ENCODE results near the gene HSH2D.
"Not testable (repeated sequence)": the region's sequence is repeated elsewhere in the genome, so short reads cannot be mapped to it uniquely, and the experiment has no call there.

HSH2D gene, protein sequence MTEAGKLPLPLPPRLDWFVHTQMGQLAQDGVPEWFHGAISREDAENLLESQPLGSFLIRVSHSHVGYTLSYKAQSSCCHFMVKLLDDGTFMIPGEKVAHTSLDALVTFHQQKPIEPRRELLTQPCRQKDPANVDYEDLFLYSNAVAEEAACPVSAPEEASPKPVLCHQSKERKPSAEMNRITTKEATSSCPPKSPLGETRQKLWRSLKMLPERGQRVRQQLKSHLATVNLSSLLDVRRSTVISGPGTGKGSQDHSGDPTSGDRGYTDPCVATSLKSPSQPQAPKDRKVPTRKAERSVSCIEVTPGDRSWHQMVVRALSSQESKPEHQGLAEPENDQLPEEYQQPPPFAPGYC

DNA sequence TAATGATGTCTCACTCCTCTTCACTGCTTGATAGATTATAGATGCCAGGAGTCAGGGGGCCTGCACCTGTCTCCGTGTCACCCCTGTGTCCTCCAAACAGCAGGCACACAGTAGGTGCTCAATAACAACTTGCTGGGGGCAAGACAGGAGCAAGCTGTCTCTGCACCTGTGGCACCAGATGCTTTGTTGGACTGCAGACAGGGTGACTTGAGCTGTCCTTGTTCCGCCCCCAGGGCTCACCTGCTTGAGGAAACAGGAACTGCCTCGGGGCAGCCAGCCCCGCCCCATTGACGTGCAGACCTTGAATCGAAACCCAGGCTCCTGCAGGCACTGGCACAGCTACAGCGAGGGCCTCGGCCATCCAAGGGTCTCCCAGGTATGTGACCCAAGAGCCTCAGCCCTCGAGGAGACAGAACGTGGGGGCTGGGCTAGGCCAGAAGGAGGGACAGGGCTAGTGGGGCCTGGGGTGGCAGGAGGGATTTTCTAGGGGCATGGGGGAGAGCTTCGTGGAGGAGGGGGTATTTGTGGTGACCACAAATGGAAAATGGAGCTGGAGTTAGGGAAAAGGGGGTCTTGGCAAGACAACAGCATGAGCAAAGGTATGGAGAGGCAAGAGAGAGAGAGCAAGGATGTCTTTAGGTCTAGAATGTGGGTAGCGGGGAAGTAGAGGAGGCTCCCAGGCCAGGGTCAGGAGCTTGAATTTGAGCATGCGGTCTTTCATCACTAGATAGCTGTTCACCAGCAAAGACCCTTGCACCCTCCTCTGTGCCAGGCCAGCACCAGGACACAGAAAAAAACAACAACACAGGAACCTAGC lies at the start of gene HSH2D:
Gene HSH2D, plus strand, starts transcription at position 287 of the 817 bp plus-strand sequence. CDS start 5,066 bp downstream, outside the sequence.
- no peak for DNase-seq

DNA sequence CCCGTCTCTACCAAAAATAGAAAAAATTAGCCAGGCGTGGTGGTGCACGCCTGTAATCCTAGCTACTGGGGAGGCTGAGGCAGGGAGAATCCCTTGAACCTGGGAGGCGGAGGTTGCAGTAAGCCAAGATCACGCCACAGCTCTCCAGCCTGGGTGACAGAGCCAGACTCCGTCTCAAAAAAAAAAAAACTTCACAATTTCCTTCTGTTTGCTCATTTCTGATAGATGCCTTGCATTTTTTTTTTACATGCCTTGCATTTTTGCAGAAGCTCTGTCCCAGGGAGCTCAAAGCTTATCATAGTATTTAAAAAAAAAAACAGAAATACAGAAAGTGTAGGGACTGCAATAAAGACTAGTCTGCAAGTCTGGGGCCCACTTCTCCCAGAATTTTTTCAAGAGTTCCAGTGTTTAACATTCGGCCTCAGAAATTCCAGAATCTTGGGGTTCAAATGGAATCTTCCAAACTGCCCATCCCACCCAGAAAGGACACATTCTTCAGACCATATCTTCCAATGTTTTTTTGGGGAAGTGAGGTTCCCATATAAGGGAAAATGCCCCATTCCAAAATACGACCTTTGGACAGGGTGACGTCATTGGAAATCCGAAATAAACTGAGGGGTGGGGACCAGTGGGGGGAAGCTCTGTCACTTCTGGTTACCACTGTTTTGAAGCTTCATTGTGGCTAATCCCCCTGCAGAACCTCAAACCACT lies 49.0 kb upstream of the HSH2D start:
- DNase-seq = no peak

DNA sequence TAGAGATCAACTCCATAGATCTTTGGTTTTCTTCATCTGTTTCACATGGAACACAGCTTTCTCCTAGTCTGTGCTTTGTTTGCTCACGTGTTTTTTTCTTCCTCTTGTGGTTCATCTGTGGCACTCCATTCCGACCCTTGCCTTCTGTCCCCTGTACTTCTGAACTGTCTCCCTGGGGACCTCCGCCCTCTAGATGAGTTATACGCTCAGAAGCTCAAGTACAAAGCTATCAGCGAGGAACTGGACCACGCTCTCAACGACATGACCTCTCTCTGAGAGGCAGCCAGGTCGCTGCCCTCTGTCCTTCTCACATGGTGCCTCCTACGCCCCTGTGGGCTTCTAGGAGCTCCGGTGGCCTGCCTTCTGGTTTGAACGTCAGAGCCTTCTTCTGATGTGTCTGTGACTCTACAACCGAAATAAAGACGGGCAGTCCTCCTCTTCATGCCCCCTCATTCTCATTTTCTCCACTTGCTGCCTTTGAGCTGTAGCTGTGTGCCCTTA lies 48.4 kb upstream of the HSH2D start:
- no peak for DNase-seq

DNA sequence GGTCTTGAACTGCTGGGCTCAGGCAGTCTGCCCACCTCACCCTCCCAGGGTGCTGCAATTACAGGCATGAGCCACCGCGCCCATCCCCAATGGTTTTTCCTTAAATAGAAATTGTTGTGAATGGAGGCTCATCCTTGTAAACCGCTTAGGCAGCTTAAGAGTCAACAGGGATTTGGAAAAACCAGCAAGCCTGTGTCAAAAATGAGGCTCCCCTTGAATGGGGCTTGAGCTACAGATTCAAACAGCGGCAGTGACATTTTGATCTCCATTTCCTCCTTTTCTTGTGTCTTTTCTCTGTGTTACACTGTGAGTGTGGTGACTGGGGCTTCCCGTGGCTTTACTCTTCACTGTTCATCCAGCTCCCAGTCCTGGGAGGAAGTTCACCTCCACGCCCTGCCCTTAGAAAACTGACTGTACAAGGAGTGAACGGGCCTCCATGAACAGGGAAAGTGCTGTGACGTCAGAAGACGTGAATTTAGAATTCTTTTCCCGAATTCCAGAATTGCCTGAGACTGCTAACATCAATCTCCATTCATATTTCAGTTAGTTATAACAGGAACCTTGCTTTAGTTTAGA lies 47.1 kb upstream of the HSH2D start:
- DNase-seq = no peak

DNA sequence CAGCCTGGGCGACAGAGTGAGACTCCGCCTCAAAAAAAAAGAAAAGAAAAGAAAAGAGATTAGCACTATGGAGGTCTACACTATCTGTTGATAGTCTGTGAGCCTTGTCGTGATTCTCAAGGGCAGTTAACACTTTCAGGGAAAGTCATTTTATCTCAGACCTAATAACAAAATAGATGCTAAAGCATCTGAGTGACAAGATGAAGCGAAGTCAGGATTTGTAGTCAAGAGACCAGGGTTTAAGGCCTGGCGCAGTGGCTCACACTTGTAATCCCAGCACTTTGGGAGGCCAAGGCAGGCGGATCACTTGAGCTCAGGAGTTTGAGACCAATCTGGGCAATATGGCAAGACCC lies 45.1 kb upstream of the HSH2D start:
- no peak for DNase-seq

DNA sequence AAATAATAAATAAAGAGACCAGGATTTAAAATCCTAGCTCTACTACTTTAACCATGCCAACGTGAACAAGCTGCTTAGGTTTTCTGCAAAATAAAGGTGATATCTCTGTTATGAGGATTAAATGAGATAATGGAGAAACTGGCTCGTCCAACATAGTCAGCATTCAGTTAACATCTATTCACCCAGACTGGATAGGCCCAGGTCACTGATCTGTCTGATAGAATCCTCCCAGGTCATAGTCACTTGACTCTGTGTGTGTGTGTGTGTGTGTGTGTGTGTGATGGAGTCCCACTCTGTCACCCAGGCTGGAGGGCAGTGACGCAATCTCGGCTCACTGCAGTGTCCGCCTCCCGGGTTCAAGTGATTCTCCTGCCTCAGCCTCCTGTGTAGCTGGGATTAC lies 44.7 kb upstream of the HSH2D start:
- no peak for DNase-seq

DNA sequence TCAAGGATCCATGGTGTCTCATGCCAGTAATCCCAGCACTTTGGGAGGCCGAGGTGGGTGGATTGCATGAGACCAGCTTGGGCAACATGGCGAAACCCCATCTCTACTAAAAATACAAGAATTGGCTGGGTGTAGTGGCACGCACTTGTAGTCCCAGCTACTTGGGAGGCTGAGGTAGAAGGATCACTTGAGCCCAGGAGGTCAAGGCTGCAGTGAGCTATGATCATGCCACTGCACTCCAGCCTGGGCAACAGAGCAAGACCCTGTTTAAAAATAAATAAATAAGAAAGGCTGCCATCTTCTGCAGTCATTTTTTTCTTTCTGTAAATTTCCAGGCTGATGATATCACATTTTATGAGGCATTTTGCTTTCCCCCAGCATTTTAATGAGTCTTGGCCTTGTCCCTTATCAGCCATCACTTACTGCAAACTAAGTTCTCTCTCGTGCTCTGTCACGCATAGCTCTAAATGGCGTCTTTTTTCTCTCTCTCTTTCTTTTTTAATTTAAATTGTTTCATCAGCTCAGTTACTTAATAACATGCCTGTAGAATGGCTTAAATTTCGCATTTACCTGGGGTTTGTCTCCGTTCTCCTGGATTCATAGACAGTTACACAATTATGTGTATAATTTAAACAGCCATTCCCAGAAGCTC lies 44.0 kb upstream of the HSH2D start:
- not testable (repeated sequence) for DNase-seq

DNA sequence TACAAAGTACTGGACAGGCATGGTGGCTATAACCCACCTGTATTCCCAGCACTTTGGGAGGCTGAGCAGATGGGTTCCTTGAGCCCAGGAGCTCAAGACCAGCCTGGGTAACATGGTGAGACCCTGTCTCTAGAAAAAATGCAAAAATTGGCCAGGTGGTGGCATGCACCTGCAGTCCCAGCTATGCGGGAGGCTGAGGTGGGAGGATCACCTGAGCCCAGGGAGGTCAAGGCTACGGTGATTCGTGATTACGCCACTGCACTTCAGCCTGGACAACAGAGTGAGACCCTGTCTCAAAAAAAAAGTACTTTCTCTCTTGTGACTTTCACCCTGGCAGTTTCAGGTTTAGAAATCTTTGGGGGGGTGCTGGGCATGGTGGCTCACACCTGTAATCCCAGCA lies 43.0 kb upstream of the HSH2D start:
- DNase-seq = no peak

DNA sequence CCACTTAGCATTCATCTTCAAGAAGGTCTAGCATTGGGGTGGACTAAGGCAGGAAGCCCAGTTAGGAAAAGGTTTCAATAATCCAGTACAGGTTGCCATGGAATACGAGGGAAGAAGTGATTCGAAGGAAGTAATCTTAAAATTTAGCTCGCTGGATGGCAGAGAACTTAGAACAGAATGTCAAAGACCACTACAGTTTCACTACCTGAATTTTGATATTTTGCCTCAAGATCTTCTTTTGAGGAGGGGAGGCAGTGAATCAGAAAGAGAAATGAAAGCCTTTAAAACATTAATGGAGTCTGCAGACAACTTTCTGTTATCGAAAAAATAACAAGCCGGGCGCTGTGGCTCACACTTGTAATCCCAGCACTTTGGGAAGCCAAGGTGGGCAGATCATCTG lies 38.8 kb upstream of the HSH2D start:
- no peak for DNase-seq

DNA sequence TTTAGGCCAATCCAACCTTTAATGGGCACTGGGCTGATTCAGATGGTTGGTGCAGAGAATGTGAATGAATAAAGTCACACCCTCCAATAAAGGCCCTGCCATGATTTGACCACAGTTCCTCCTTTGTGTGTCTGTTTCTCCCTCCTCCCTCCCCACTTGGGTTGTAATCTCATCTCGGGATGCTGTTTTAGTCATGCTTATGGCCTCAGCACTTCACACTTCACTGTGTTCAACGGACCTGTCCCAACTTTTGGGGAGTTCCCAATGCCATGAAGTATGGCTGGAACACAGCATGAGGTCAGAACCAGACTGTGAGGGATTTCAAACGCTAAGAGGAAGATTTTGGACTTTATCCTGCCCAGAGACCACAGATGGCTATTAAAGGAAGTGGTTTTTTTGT lies 37.4 kb upstream of the HSH2D start:
- no peak for DNase-seq

DNA sequence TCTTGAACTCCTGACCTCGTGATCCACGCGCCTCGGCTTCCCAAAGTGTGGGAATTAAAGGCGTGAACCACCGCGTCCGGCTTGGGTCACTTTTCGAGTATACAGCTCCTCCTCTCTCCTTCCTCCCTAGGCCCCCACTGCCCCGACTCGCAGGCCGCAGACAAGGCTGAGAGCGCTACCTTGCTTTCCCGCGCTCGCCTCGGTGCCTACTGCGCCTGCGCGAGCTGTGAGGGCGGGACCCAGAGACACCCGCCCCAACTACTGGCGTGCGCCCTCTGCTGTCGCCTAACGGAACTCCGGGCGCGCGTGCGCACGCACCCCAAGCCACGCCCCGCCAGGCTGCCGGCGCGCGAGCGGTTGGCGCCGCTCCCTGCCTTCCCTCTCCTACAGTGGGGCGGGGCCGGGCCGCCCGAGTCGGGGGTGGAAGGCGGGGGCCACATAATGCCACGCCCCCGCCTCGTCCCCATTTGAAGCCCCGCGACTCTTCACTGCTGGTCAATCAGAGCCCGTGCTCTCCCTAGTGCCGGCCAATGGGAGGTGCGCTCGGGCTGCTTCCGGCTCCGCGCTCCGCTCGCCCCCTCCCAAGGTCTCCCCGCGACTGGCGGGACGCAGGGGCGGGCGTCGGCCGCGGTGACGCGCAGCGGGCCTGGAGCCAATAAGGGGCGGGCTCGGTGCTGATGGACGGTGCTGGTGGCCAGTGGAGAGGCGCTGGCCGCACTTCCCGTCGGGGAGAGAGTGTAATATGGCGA lies 32.2 kb upstream of the HSH2D start, which contains the start of gene RAB8A:
Gene RAB8A, plus strand, starts transcription at position 730 of the 749 bp plus-strand sequence. Its CDS starts 13 bp downstream, at position 743.
- DNase-seq = peak; percentile 99

DNA sequence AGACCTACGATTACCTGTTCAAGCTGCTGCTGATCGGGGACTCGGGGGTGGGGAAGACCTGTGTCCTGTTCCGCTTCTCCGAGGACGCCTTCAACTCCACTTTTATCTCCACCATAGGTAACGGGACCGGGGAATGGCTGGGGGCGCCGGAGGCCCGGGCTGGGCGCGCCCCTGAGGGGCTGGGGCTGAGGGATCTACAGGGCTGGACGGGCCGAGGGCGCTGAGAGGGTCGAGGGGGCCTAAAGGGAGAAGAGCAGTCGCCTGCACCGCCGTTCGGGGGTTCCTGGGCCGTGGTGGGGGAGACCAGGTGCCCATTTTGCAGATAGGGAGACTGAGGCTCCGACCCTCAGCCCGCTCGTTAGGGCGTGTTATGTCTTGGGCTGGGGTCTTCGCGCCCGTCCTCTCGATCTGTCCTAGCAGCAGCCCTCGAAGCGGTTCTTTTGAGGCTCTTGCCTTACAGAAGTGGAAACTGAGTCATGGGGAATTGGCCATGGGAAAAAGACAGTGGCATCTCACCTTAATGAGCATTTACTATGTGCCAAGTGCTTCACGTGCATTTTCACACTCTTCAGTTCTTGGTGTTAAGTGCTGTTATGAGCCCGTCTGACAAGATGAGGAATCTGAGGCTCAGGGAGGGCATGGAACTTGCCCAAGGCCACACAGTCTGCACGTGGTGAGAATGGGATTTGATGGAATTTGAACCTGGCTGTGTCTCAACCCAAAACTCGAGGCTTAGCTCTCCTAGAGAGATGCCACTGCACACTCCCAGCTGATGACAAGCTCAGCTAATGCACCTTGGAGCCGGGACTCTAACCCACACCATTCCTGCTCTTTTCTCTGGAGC lies 31.4 kb upstream of the HSH2D start:
- DNase-seq = no peak

DNA sequence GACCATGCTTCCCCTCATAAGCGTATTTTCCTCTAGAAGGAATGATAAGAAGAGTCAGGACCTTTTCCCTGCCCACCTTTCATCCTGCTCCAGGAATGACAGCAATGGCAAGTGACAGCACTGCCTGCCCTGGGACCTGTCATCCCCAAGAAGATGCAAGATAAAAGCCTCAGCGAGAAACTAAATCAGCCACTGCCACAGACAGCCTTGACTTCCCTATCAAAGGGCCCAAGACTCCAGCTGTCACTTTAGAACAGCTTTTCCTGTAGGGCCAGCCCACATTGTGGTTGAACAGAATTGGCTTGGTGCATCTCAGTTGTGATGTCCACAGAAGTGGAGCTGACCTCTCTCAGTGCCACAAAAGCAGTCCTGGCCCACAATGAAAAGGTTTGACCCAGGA lies 30.7 kb upstream of the HSH2D start:
- DNase-seq = no peak

DNA sequence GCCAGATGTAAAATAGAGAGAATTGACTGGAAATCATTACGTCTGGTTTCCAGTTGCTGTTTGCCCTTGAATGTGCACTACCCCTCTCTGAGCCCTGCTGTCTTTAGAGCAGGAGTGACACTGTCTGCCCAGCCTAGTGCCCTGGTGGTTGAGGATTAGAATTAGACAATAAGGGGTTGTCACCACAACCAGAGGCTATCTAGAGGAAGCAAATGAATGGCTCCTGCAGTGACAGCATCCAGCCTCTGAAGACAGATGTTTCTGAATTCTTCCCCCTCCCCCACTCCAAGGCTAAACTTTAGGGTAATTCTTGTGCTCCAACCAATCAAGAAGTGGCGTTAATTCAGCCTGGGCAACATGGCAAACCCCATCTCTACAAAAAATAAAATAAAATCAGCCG lies 29.8 kb upstream of the HSH2D start:
- no peak for DNase-seq

DNA sequence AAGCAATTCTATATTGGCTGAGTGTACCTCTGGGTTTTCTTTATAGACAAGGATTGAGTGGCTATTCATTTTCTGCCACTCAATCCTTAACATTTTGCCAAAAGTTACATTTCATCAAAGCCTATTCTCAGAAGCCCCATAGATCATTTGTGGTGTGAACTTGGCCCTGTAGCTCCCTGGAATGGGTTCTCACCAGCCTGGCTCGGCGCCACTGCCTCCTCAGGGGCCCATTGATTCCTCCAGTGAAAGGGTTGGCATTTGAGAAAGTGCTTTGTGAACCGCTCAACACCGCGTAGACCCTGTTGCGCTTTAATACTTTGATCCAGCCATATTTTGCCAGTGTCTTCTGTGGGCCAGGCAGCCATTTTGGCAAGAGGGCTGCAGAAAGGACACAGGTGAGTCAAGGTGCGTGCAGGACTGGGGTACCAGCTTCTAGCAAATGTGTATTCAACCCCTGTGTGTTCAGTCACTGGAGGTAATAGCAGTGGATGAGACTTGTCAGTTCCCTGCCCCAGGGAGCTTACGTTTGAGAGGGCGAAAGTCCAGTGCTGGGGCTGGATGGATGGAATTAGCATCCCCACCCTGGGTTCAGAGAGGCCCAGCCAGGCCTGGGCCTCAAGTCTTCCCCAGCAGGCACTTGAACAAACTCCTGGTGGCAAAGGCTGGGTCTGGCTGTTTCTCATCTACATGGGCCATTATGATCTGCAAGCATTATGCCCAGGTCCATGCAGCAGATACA lies 28.0 kb upstream of the HSH2D start:
- DNase-seq = no peak

DNA sequence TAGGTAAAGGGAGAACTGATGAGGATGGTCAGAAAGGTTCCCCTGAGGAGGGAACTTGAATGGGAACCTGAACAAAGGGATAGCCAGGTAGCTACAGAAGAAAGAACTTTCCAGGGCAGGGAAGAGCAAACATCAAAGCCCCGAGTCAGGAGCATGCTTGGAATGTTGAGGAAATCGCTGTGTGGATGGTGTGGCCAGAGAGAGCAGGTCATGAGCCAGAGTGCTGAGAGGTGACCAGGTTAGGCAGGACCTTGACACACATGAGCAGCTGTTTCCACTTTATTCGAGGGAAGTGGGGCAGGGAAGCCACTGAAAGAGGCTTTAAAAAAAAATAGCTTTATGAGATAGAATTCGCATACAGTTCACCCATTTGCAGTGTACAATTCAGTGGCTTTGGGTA lies 27.4 kb upstream of the HSH2D start:
- no peak for DNase-seq

DNA sequence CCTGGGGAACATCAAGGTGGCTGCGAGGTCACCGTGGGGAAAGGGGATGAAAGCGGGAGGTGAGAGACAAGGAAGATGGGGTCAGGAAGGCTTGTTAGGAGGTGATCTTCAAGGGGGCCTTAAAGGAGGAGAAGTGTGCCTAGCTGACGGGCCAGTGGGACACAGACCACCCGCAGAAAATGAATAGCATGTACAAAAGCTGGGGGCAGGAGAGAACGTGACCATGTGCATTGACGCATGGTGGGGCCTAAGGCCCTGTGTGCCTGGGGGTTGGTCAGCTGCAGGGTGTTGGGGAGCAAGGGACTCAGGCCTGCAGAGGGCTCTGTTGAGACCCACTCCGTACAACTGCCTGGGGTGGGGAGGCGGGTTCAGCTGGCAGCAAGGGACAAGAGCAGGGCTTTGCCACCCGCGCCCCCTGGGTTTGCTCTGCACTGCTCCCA lies 25.9 kb upstream of the HSH2D start:
- no peak for DNase-seq

DNA sequence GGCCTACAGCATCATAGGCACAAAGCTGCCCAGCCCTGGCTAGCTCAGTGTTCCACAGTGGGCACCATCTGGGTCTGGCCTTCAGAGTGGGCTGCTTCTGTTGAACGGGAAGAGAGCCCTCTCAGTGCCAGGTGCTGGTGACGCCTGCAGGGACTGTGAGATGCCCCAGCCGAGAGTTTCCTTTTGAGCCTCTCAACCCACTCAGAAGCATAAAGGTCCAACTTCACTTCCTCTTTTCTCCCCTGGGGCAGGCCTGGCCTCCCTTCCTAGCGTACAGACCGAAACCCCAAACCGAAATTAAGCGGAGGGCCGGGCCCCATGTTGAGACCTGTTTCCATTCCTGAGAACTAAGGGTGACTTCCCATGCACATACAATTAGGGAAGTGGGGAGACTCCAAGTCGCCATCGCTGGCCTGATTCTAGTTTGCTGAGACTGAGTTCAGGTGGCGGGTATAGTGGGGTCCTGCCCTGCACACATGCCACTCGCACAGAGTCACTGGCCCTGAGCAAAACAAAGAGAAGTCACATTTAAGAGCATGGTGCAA lies 24.9 kb upstream of the HSH2D start:
- no peak for DNase-seq

DNA sequence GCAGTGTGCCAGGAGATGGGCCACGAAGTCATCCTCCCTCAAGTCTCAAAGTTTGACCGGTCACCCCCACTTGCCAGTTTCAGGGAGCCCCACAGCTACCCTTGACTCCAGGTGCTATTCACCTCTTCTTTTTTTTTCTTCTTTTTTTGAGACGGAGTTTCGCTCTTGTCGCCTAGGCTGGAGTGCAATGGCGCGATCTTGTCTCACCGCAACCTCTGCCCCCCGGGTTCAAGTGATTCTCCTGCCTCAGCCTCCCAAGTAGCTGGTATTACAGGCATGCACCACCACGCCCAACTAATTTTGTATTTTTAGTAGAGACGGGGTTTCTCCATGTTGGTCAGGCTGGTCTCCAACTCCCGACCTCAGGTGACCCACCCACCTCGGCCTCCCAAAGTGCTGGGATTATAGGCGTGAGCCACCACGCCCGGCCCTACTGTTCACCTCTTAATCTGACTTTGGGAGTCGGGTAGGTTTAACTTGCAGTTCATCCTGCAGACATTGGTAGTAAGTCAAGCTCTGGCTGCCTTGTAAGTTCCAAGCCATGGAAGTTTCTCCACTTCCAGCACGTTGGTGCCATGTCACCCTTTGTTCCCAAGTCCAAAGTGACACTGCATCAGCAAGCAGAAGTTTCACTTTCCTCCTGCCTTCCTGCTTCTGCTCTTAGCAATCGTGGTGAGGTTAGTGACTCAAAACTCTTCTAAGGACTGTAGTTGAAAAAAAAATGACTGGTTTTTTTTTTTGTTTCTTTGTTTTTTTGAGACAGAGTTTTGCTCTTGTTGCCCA lies 24.2 kb upstream of the HSH2D start:
- DNase-seq = not testable (repeated sequence)
